Activated T-helper 1 cell treated with anti-CD3 and anti-CD28 coated beads, Interleukin-12 subunit alpha, Interleukin-12 subunit beta, Interleukin-2, Interleukin-4 antibody, amounts not matched to agents 30 ng/mL and 10 ng/mL and 1 ng/mL, durations not matched to agents 14 hours and 24 hours and 36 hours (primary cell): ENCODE results near the gene GPC5. TPM values are rescaled to one million over a fixed set of nuclear protein-coding genes. Genes with fewer than 3 reads are reported as not detected.

Source experiments
- DNase-seq: peaks from one replicate; pipeline ENCODE4 v3.0.0; 2021; ENCODE audit warnings: low spot score
- H3K27ac Mint-ChIP-seq: one replicate; pipeline ENCODE4 v1.8.0; 2021; ENCODE audit warnings: mild to moderate bottlenecking, mixed read lengths
- H3K27me3 Mint-ChIP-seq: one replicate; pipeline ENCODE4 v1.8.0; 2022; ENCODE audit warnings: mild to moderate bottlenecking, moderate library complexity, mixed read lengths; ENCODE audit not compliant: insufficient read depth
- H3K36me3 Mint-ChIP-seq: one replicate; pipeline ENCODE4 v1.8.0; 2021; ENCODE audit warnings: low read depth, mixed read lengths
- H3K4me1 Mint-ChIP-seq: one replicate; pipeline ENCODE4 v1.8.0; 2021; ENCODE audit warnings: low read depth, mixed read lengths
- H3K4me3 Mint-ChIP-seq: one replicate; pipeline ENCODE4 v1.8.0; 2021; ENCODE audit warnings: mild to moderate bottlenecking, moderate library complexity, mixed read lengths
- H3K9me3 Mint-ChIP-seq: one replicate; pipeline ENCODE4 v1.8.0; 2021; ENCODE audit warnings: mixed read lengths
- intact Hi-C: fragments of 100-400 bp; cut with micrococcal nuclease; formaldehyde crosslinking; loops from one replicate; pipeline ENCODE4 v1.15.1; 2024
- total RNA-seq: library from RNA; stranded (reverse); gene quantifications from 2 replicates; pipeline ENCODE4 v1.2.3, GENCODE V29; 2022

Gene GPC5
- total RNA-seq, 1 donor from 2014 or later: not detected

- no peak overlapping the region for H3K27ac Mint-ChIP-seq
- no peaks in the 10 kb centered on the region for H3K36me3 Mint-ChIP-seq
- H3K4me3 Mint-ChIP-seq: no peak overlapping the region
- H3K4me1 Mint-ChIP-seq: no peaks in the 10 kb centered on the region
- H3K9me3 Mint-ChIP-seq: no peaks in the 10 kb centered on the region
- H3K27me3 Mint-ChIP-seq: no peaks in the 10 kb centered on the region
- intact Hi-C loops: no loop called here
- DNase-seq: no peak
These were observed 918.6 kb downstream of the GPC5 start for GRCh38 chr13:92317066-92317465.

GRCh38 chr13:92320323-92320722 lies 921.9 kb downstream of the GPC5 start:
- Mint-ChIP-seq H3K4me3 (no peak overlapping the region), H3K4me1 (no peaks in the 10 kb centered on the region), H3K36me3 (no peaks in the 10 kb centered on the region), H3K9me3 (no peaks in the 10 kb centered on the region), H3K27me3 (no peaks in the 10 kb centered on the region), H3K27ac (no peak overlapping the region)
- DNase-seq: no peak
- intact Hi-C loops: no loop called here

- Mint-ChIP-seq H3K4me3 (no peak overlapping the region), H3K27ac (no peak overlapping the region), H3K36me3 (no peaks in the 10 kb centered on the region), H3K27me3 (no peaks in the 10 kb centered on the region), H3K4me1 (no peaks in the 10 kb centered on the region), H3K9me3 (no peaks in the 10 kb centered on the region)
- intact Hi-C loops: no loop called here
- DNase-seq: no peak
These were observed 922.8 kb downstream of the GPC5 start for GRCh38 chr13:92321174-92321573.

- no peak overlapping the region for H3K27ac Mint-ChIP-seq
- no peak overlapping the region for H3K4me3 Mint-ChIP-seq
- no peaks in the 10 kb centered on the region for H3K27me3 Mint-ChIP-seq
- intact Hi-C loops: no loop called here
- no peaks in the 10 kb centered on the region for H3K4me1 Mint-ChIP-seq
- peaks cover 4% of the 10 kb centered on the region for H3K9me3 Mint-ChIP-seq
- H3K36me3 Mint-ChIP-seq: no peaks in the 10 kb centered on the region
- DNase-seq: no peak
These were observed 947.2 kb downstream of the GPC5 start for GRCh38 chr13:92345627-92346026.

- Mint-ChIP-seq H3K36me3 (no peaks in the 10 kb centered on the region), H3K27ac (no peak overlapping the region), H3K4me3 (no peak overlapping the region), H3K27me3 (no peaks in the 10 kb centered on the region), H3K4me1 (no peaks in the 10 kb centered on the region), H3K9me3 (peaks cover 4% of the 10 kb centered on the region)
- intact Hi-C loops: no loop called here
- no peak for DNase-seq
These were observed 947.6 kb downstream of the GPC5 start for GRCh38 chr13:92346046-92346445.

GRCh38 chr13:92354583-92354982 lies 956.2 kb downstream of the GPC5 start:
- Mint-ChIP-seq H3K27me3 (no peaks in the 10 kb centered on the region), H3K9me3 (peaks cover 5% of the 10 kb centered on the region), H3K27ac (no peak overlapping the region), H3K36me3 (no peaks in the 10 kb centered on the region), H3K4me1 (no peaks in the 10 kb centered on the region), H3K4me3 (no peak overlapping the region)
- intact Hi-C loops: no loop called here
- DNase-seq: no peak

- Mint-ChIP-seq H3K9me3 (peaks cover 6% of the 10 kb centered on the region), H3K27me3 (no peaks in the 10 kb centered on the region), H3K27ac (no peak overlapping the region), H3K36me3 (no peaks in the 10 kb centered on the region), H3K4me1 (no peaks in the 10 kb centered on the region), H3K4me3 (no peak overlapping the region)
- no peak for DNase-seq
- intact Hi-C loops: no loop called here
These were observed 956.8 kb downstream of the GPC5 start for GRCh38 chr13:92355213-92355612.

- intact Hi-C loops: no loop called here
- H3K4me1 Mint-ChIP-seq: no peaks in the 10 kb centered on the region
- no peak overlapping the region for H3K27ac Mint-ChIP-seq
- no peaks in the 10 kb centered on the region for H3K36me3 Mint-ChIP-seq
- H3K27me3 Mint-ChIP-seq: no peaks in the 10 kb centered on the region
- H3K4me3 Mint-ChIP-seq: no peak overlapping the region
- H3K9me3 Mint-ChIP-seq: peaks cover 17% of the 10 kb centered on the region
- no peak for DNase-seq
These were observed 964.3 kb downstream of the GPC5 start for GRCh38 chr13:92362717-92363116.

- Mint-ChIP-seq H3K4me1 (no peaks in the 10 kb centered on the region), H3K27ac (no peak overlapping the region), H3K9me3 (peaks cover 11% of the 10 kb centered on the region), H3K36me3 (no peaks in the 10 kb centered on the region), H3K27me3 (no peaks in the 10 kb centered on the region), H3K4me3 (no peak overlapping the region)
- no peak for DNase-seq
- intact Hi-C loops: no loop called here
These were observed 967.5 kb downstream of the GPC5 start for GRCh38 chr13:92365904-92366303.

GRCh38 chr13:92377396-92377795 lies 979.0 kb downstream of the GPC5 start:
- intact Hi-C loops: no loop called here
- H3K36me3 Mint-ChIP-seq: no peaks in the 10 kb centered on the region
- H3K4me1 Mint-ChIP-seq: no peaks in the 10 kb centered on the region
- no peaks in the 10 kb centered on the region for H3K9me3 Mint-ChIP-seq
- H3K27ac Mint-ChIP-seq: no peak overlapping the region
- DNase-seq: no peak
- H3K27me3 Mint-ChIP-seq: no peaks in the 10 kb centered on the region
- H3K4me3 Mint-ChIP-seq: no peak overlapping the region

GRCh38 chr13:92379371-92379770 lies 981.0 kb downstream of the GPC5 start:
- Mint-ChIP-seq H3K27ac (no peak overlapping the region), H3K4me1 (no peaks in the 10 kb centered on the region), H3K36me3 (no peaks in the 10 kb centered on the region), H3K4me3 (no peak overlapping the region), H3K27me3 (no peaks in the 10 kb centered on the region), H3K9me3 (no peaks in the 10 kb centered on the region)
- no peak for DNase-seq
- intact Hi-C loops: no loop called here

GRCh38 chr13:92384410-92384809 lies 986.0 kb downstream of the GPC5 start:
- intact Hi-C loops: no loop called here
- no peaks in the 10 kb centered on the region for H3K36me3 Mint-ChIP-seq
- no peak for DNase-seq
- H3K27me3 Mint-ChIP-seq: no peaks in the 10 kb centered on the region
- H3K4me3 Mint-ChIP-seq: no peak overlapping the region
- H3K27ac Mint-ChIP-seq: no peak overlapping the region
- no peaks in the 10 kb centered on the region for H3K4me1 Mint-ChIP-seq
- H3K9me3 Mint-ChIP-seq: no peaks in the 10 kb centered on the region

- no peaks in the 10 kb centered on the region for H3K27me3 Mint-ChIP-seq
These were observed 988.8 kb downstream of the GPC5 start for GRCh38 chr13:92387245-92387644.

GRCh38 chr13:92390217-92390616 lies 991.8 kb downstream of the GPC5 start:
- no peaks in the 10 kb centered on the region for H3K4me1 Mint-ChIP-seq
- H3K36me3 Mint-ChIP-seq: no peaks in the 10 kb centered on the region
- H3K4me3 Mint-ChIP-seq: no peak overlapping the region
- H3K27ac Mint-ChIP-seq: no peak overlapping the region
- H3K9me3 Mint-ChIP-seq: no peaks in the 10 kb centered on the region
- intact Hi-C loops: no loop called here
- no peaks in the 10 kb centered on the region for H3K27me3 Mint-ChIP-seq
- no peak for DNase-seq

More at GRCh38 chr13:92387245-92387644, 988.8 kb downstream of the GPC5 start:
- intact Hi-C loops: no loop called here
- DNase-seq: no peak
- Mint-ChIP-seq H3K4me3 (no peak overlapping the region), H3K27ac (no peak overlapping the region), H3K36me3 (no peaks in the 10 kb centered on the region), H3K4me1 (no peaks in the 10 kb centered on the region), H3K9me3 (no peaks in the 10 kb centered on the region)
